RCC 7860 (cell line): ENCODE data around the gene SEZ6L2.
A peak's percentile ranks its signal among the peaks of the same experiment; 100 is the strongest.

Experiments
- DNase-seq: peaks from one replicate; pipeline ENCODE4 v3.0.0-alpha.2; 2015; ENCODE audit warnings: low spot score
- FAIRE-seq: peaks from 2 replicates; lab custom pipeline; 2012; peaks lifted over from hg19 to GRCh38; lab: Jason Lieb, UNC

Gene SEZ6L2

GRCh38 chr16:29830774-29831173, 68.6 kb downstream of the SEZ6L2 start:
- FAIRE-seq: no peak
- no peak for DNase-seq

GRCh38 chr16:29826342-29826695, 73.0 kb downstream of the SEZ6L2 start:
- DNase-seq: no peak
- no peak for FAIRE-seq

GRCh38 chr16:29825145-29826044, 74.0 kb downstream of the SEZ6L2 start:
- FAIRE-seq (peak; percentile 38), DNase-seq (peak; percentile 79)

GRCh38 chr16:29824589-29825144, 74.7 kb downstream of the SEZ6L2 start:
- peak; percentile 86 for FAIRE-seq

GRCh38 chr16:29821643-29822115, 77.7 kb downstream of the SEZ6L2 start:
- DNase-seq (peak; percentile 78), FAIRE-seq (peak; percentile 67)

More at GRCh38 chr16:29824589-29825144, 74.7 kb downstream of the SEZ6L2 start:
- peak; percentile 83 for DNase-seq
